ENCODE data around the gene STMP1. TPM values are rescaled to one million over a fixed set of nuclear protein-coding genes. Genes with fewer than 3 reads are reported as not detected.

The STMP1 gene
- total and polyA plus RNA-seq, 2 of the 8 experiments (the other 6 are each of a cell fraction or from before 2014, with no cell fraction given), result 22.7 to 36.7 TPM

- Histone ChIP-seq H3K23ac (ENCODE audit: insufficient read length) (no peak overlapping the region), H2BK20ac (ENCODE audit: low read length) (no peak overlapping the region), H3K14ac (ENCODE audit: insufficient read length) (no peak overlapping the region), H3K36me3 (ENCODE audit: control insufficient read depth in 2 of 4, insufficient read depth in 4 of 4, low read length in 3 of 4) (peaks cover 0 to 11% (median under 1%) of the 10 kb centered on the region in 4 experiments; a peak in 3 of 8 replicates), H3K4ac (replicated peaks; ENCODE audit: insufficient read length, low read depth, low read length) (no peak overlapping the region), H3K23me2 (ENCODE audit: low read depth, low read length) (no peaks in the 10 kb centered on the region), H3K27ac (ENCODE audit: low read depth, low read length) (no peak overlapping the region), H2AFZ (ENCODE audit: low read length) (no peak overlapping the region), H2AK5ac (ENCODE audit: low read depth, low read length) (no peak overlapping the region), H3K4me2 (ENCODE audit: insufficient read depth in 1 of 2, low read depth in 2 of 2, low read length in 2 of 2) (no peak overlapping the region), H4K91ac (replicated peaks; ENCODE audit: insufficient read length, low read length) (no peak overlapping the region), H4K8ac (ENCODE audit: extremely low read depth, insufficient read depth, low read length) (no peak overlapping the region), H3K9me3 (ENCODE audit: insufficient read depth in 2 of 2, low read depth in 1 of 2, low read length in 1 of 2) (no peaks in the 10 kb centered on the region), H3K79me2 (ENCODE audit: control insufficient read depth in 1 of 2, insufficient read depth in 2 of 2, low read length in 2 of 2) (no peaks in the 10 kb centered on the region; a peak in 1 of 4 replicates), H3K27me3 (replicated peaks in 1 of 4; ENCODE audit: control insufficient read depth in 3 of 4, extremely low read depth in 1 of 4, insufficient read depth in 3 of 4, low read length in 3 of 4) (no peaks in the 10 kb centered on the region), H4K5ac (ENCODE audit: insufficient read length, low read depth, low read length) (no peak overlapping the region), H2BK120ac (replicated peaks; ENCODE audit: low read depth, low read length) (no peak overlapping the region), H3K9ac (replicated peaks in 1 of 4; ENCODE audit: extremely low read depth in 1 of 4, low read depth in 3 of 4, low read length in 3 of 4) (no peak overlapping the region), H3K56ac (replicated peaks; ENCODE audit: insufficient read length, low read depth, low read length) (no peak overlapping the region), H2BK12ac (ENCODE audit: low read depth, low read length) (no peak overlapping the region), H3K79me1 (ENCODE audit: low read depth, low read length) (peaks cover 8% of the 10 kb centered on the region), H2BK15ac (ENCODE audit: low read length) (no peak overlapping the region), H2BK5ac (ENCODE audit: low read depth, low read length) (no peak overlapping the region), H3K18ac (ENCODE audit: extremely low read depth, low read length) (no peak overlapping the region), H3K4me1 (replicated peaks in 1 of 4; ENCODE audit: control insufficient read depth in 3 of 4, insufficient read depth in 4 of 4, low read length in 3 of 4) (peaks cover 0 to 3% (median 0%) of the 10 kb centered on the region in 4 experiments; a peak in 2 of 7 replicates), H4K20me1 (replicated peaks in 1 of 2; ENCODE audit: control insufficient read depth in 1 of 2, insufficient read depth in 2 of 2, low read length in 2 of 2) (peaks cover 0 to 11% of the 10 kb centered on the region in 2 experiments), H3K4me3 (ENCODE audit: extremely low read depth in 1 of 4, insufficient read depth in 2 of 4, low read depth in 3 of 4, low read length in 4 of 4) (no peak overlapping the region)
- no peak for TF ChIP-seq TBP (IDR thresholded peaks at IDR 0.05; ENCODE audit: low read depth, low read length)
- no peak for TF ChIP-seq KDM1A (IDR thresholded peaks at IDR 0.05; ENCODE audit: borderline replicate concordance, low read length)
- no peak for TF ChIP-seq EP300 (IDR thresholded peaks at IDR 0.05; ENCODE audit: borderline replicate concordance in 1 of 2, low read depth in 2 of 2, low read length in 2 of 2)
- TF ChIP-seq NANOG (IDR thresholded peaks at IDR 0.05; ENCODE audit: insufficient read depth, low read depth, low read length, poor library complexity, severe bottlenecking), result no peak
- no peak for TF ChIP-seq RAD21 (IDR thresholded peaks at IDR 0.05 in 1 of 2, conservative IDR thresholded peaks at IDR 0.05 in 1 of 2; ENCODE audit: low read depth in 2 of 2, low read length in 2 of 2)
- TF ChIP-seq SRF (IDR thresholded peaks at IDR 0.05; ENCODE audit: low read depth, low read length), result no peak
- no peak for TF ChIP-seq ASH2L (IDR thresholded peaks at IDR 0.05; ENCODE audit: low read length)
- TF ChIP-seq CBX5 (IDR thresholded peaks at IDR 0.05; ENCODE audit: low read depth, low read length), result no peak
- TF ChIP-seq PHF8 (conservative IDR thresholded peaks at IDR 0.05; ENCODE audit: low read depth, low read length), result no peak
- no peak for TF ChIP-seq SIRT6 (IDR thresholded peaks at IDR 0.05; ENCODE audit: low read length)
- no peak for TF ChIP-seq CTBP2 (IDR thresholded peaks at IDR 0.05; ENCODE audit: borderline replicate concordance, insufficient read depth, insufficient read length, low read length)
- TF ChIP-seq POU5F1 (IDR thresholded peaks at IDR 0.05; ENCODE audit: low read depth, low read length), result no peak
- FAIRE-seq (no peak), DNase-seq (ENCODE audit: low read depth in 1 of 2, low spot score in 2 of 2) (no peak)
- WGBS, 2 experiments (ENCODE audit: extremely low coverage in 1 of 2, insufficient coverage in 1 of 2, insufficient read length in 1 of 2, insufficient replicate concordance in 2 of 2, low coverage in 1 of 2, low lambda C conversion rate in 2 of 2, missing lambda C conversion rate in 1 of 2), result 90% methylated on average over 5 of the region's 5 CpGs; no CpG with 5 or more reads in 1 of the 2 experiments
- CTCF ChIA-PET (ENCODE audit: partially characterized antibody), result interaction anchor here (0.8 to 5.9 kb wide), 6 partner anchors 11 to 325 kb away, joined by 3 to 89 read pairs (median 4); no protein-coding TSS in a partner anchor
- POLR2A ChIA-PET (ENCODE audit: partially characterized antibody), result interaction anchor here (1.5 kb wide), 1 partner anchor 22 kb away, joined by 4 read pairs; the partner anchor contains the start of gene STMP1
These were observed 22.4 kb downstream of the STMP1 start for GRCh38 chr7:135684699-135685098.

Data from H1 (cell line).